Ishikawa (cell line): ENCODE data around the gene ASTN1.

Experiments
- EP300 ChIP-seq: IDR thresholded peaks from 2 replicates; pipeline ENCODE4 v1.6.1; 2012; ENCODE audit warnings: borderline replicate concordance
- NFIC ChIP-seq: IDR thresholded peaks from 2 replicates; pipeline ENCODE4 v1.6.1; 2012
- RAD21 ChIP-seq: IDR thresholded peaks from 2 replicates; pipeline ENCODE4 v1.6.1; 2012; ENCODE audit warnings: low read depth
- TAF1 ChIP-seq: IDR thresholded peaks from 2 replicates; pipeline ENCODE4 v1.6.1; 2012; ENCODE audit warnings: low read depth, mild to moderate bottlenecking
- TCF12 ChIP-seq: IDR thresholded peaks from 2 replicates; pipeline ENCODE4 v1.6.1; 2012; ENCODE audit warnings: low read depth
- TEAD4 ChIP-seq: IDR thresholded peaks from 2 replicates; pipeline ENCODE4 v1.6.1; 2012
- YY1 ChIP-seq: IDR thresholded peaks from 2 replicates; pipeline ENCODE4 v1.6.1; 2012; ENCODE audit warnings: low read depth
- ZBTB7A ChIP-seq: IDR thresholded peaks from 2 replicates; pipeline ENCODE4 v1.6.1; 2012; ENCODE audit warnings: low read depth
- TF ChIP-seq, protein P1 (sequence below): IDR thresholded peaks from 2 replicates; pipeline ENCODE4 v1.6.1; 2012

DNA sequence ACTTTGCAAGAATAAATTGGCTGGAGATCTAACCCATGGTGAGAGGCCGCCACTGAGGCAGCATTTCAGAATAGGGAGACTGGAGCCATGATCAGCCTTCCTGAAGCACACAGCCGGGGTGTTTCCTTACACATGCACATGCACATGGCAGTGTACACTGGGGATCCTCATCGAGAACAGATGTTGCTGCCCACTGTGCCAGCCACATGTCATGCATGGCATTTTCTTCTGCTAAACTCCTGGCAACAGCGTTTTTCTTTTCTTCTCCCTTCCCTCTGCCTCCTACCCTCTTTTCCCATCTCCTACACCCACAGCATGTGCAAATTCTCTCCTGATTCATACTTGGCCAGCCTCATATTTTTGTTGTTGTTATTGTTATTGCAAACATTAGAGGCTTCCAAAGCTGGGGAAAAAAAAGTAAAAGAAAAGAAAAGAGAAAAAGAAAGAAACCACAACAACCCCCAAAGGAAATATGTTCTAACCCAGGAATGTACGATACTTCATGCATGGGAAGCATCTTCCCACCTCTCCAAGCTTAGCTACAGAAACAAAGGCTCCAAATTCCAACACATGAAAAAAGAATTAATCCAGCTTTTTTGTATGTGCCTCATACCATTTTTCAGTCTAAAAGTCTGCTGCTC lies 344.0 kb downstream of the ASTN1 start:
- TF ChIP-seq ZBTB7A (no peak), TAF1 (no peak), TEAD4 (no peak), NFIC (no peak), EP300 (no peak), YY1 (no peak), RAD21 (no peak), TCF12 (no peak)
- TF ChIP-seq, protein P1, sequence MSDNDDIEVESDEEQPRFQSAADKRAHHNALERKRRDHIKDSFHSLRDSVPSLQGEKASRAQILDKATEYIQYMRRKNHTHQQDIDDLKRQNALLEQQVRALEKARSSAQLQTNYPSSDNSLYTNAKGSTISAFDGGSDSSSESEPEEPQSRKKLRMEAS: no peak
